Lung microvascular endothelial cell (primary cell): ENCODE data around the gene ASB2. TPM values are rescaled to one million over a fixed set of nuclear protein-coding genes. Genes with fewer than 3 reads are reported as not detected.

Source experiments
- DNase-seq, 2 donors: peaks; one replicate each; pipeline versions ENCODE4 v3.0.0 to v3.0.0-alpha.2; 2010; ENCODE audit warnings: low read depth in 2 of 2
- total RNA-seq: library from RNA; depleted of rRNA; stranded (reverse); fragments of >200 nt; gene quantifications from 2 replicates; pipeline ENCODE4 v1.2.1, GENCODE V29; 2014

ASB2 gene
- total RNA-seq, 1 donor from 2014 or later: not detected

- no peak for DNase-seq
Observed at GRCh38 chr14:93963692-93964091, 12.7 kb downstream of the ASB2 start.

- DNase-seq: peak in 1 of 2 donors; percentile 57
Observed at GRCh38 chr14:93962701-93963601, 13.4 kb downstream of the ASB2 start.

- no peak for DNase-seq
Observed at GRCh38 chr14:93961620-93962019, 14.8 kb downstream of the ASB2 start.

GRCh38 chr14:93960774-93961438, 15.5 kb downstream of the ASB2 start:
- DNase-seq: no peak

GRCh38 chr14:93960108-93960475, 16.3 kb downstream of the ASB2 start:
- DNase-seq: no peak

GRCh38 chr14:93959239-93960107, 16.9 kb downstream of the ASB2 start:
- peak; percentile 56 to 90 for DNase-seq

GRCh38 chr14:93958567-93959238, 17.7 kb downstream of the ASB2 start:
- no peak for DNase-seq

GRCh38 chr14:93957751-93958566, 18.4 kb downstream of the ASB2 start:
- DNase-seq: no peak

- DNase-seq: no peak
Observed at GRCh38 chr14:93957333-93957710, 19.0 kb downstream of the ASB2 start.

- no peak for DNase-seq
Observed at GRCh38 chr14:93956514-93957332, 19.6 kb downstream of the ASB2 start.

- DNase-seq: no peak
Observed at GRCh38 chr14:93955850-93956481, 20.4 kb downstream of the ASB2 start.

- DNase-seq: peak in 1 of 2 donors; percentile 28
Observed at GRCh38 chr14:93954900-93955849, 21.2 kb downstream of the ASB2 start.

GRCh38 chr14:93954516-93954830, 21.9 kb downstream of the ASB2 start:
- no peak for DNase-seq

GRCh38 chr14:93953739-93954515, 22.4 kb downstream of the ASB2 start:
- DNase-seq: no peak

GRCh38 chr14:93953263-93953662, 23.1 kb downstream of the ASB2 start:
- no peak for DNase-seq

GRCh38 chr14:93952829-93953228, 23.5 kb downstream of the ASB2 start:
- no peak for DNase-seq
